Liver (tissue), 9 donors: ENCODE data around the gene DNTT. TPM values are rescaled to one million over a fixed set of nuclear protein-coding genes. Genes with fewer than 3 reads are reported as not detected.

Experiments used
- DNase-seq: peaks from one replicate; pipeline ENCODE4 v3.0.0-alpha.2; 2017; ENCODE audit warnings: low spot score
- H3K27ac ChIP-seq, 2 donors: one replicate each; pipeline ENCODE4 v1.7.0; 2013; ENCODE audit warnings: inconsistent platforms in 2 of 2, low read length in 2 of 2, control low read depth in 1 of 2, low read depth in 1 of 2, mild to moderate bottlenecking in 1 of 2
- H3K27me3 ChIP-seq, 4 donors: one replicate each; pipeline versions ENCODE4 v1.6.1 to v1.7.0; 2013; ENCODE audit warnings: low read length in 3 of 4, inconsistent platforms in 1 of 4, mild to moderate bottlenecking in 1 of 4, moderate library complexity in 1 of 4; ENCODE audit not compliant: control insufficient read depth in 4 of 4, insufficient read depth in 4 of 4
- H3K36me3 ChIP-seq, 4 donors: one replicate each; pipeline versions ENCODE4 v1.6.1 to v1.7.0; 2013; ENCODE audit warnings: low read length in 3 of 4, mild to moderate bottlenecking in 3 of 4, low read depth in 1 of 4, moderate library complexity in 1 of 4; ENCODE audit not compliant: control insufficient read depth in 4 of 4, insufficient read depth in 3 of 4
- H3K4me1 ChIP-seq, 4 donors: one replicate each; pipeline versions ENCODE4 v1.6.1 to v1.7.0; 2013; ENCODE audit warnings: low read length in 3 of 4, mild to moderate bottlenecking in 3 of 4, moderate library complexity in 1 of 4; ENCODE audit not compliant: control insufficient read depth in 4 of 4, insufficient read depth in 4 of 4
- H3K4me3 ChIP-seq, 3 donors: one replicate each; pipeline versions ENCODE4 v1.6.1 to v1.7.0; 2013; ENCODE audit warnings: low read length in 3 of 3, control low read depth in 1 of 3, low read depth in 1 of 3, mild to moderate bottlenecking in 1 of 3
- H3K9ac ChIP-seq, 2 donors: one replicate each; pipeline ENCODE4 v1.7.0; 2013; ENCODE audit warnings: low read length in 2 of 2, mild to moderate bottlenecking in 2 of 2, moderate library complexity in 2 of 2, control low read depth in 1 of 2, low read depth in 1 of 2
- H3K9me3 ChIP-seq, 4 donors: one replicate each; pipeline versions ENCODE4 v1.6.1 to v1.7.0; 2013; ENCODE audit warnings: low read length in 3 of 4; ENCODE audit not compliant: control insufficient read depth in 4 of 4
- ATF3 ChIP-seq: IDR thresholded peaks from 2 replicates; pipeline ENCODE4 v1.6.1; 2016; ENCODE audit warnings: antibody characterized with exemption
- CTCF ChIP-seq: fragments of 150-350 bp; IDR thresholded peaks from 2 replicates; pipeline ENCODE4 v1.5.1; 2017; ENCODE audit warnings: improper control_type of control experiment, low read depth, low read length; ENCODE audit not compliant: missing input control
- FOXA1 ChIP-seq: IDR thresholded peaks from 2 replicates; pipeline ENCODE4 v1.6.1; 2016; ENCODE audit warnings: antibody characterized with exemption
- GABPA ChIP-seq, 2 donors: IDR thresholded peaks in 1 of 2; conservative IDR thresholded peaks in 1 of 2; 2 replicates each; pipeline ENCODE4 v1.6.1; 2016; ENCODE audit warnings: antibody characterized with exemption in 2 of 2, mild to moderate bottlenecking in 1 of 2, moderate library complexity in 1 of 2
- HNF4A ChIP-seq, 2 donors: conservative IDR thresholded peaks; 2 replicates each; pipeline ENCODE4 v1.6.1; 2016; ENCODE audit warnings: antibody characterized with exemption in 2 of 2, mild to moderate bottlenecking in 2 of 2
- JUND ChIP-seq, 2 donors: IDR thresholded peaks; 2 replicates each; pipeline ENCODE4 v1.6.1; 2016; ENCODE audit warnings: antibody characterized with exemption in 2 of 2
- MAX ChIP-seq: IDR thresholded peaks from 2 replicates; pipeline ENCODE4 v1.6.1; 2016; ENCODE audit warnings: antibody characterized with exemption
- NR2F2 ChIP-seq: IDR thresholded peaks from 2 replicates; pipeline ENCODE4 v1.6.1; 2016; ENCODE audit warnings: antibody characterized with exemption
- RXRA ChIP-seq, 2 donors: IDR thresholded peaks; 2 replicates each; pipeline ENCODE4 v1.6.1; 2017 to 2018; ENCODE audit warnings: antibody characterized with exemption in 2 of 2, mild to moderate bottlenecking in 1 of 2
- TAF1 ChIP-seq: conservative IDR thresholded peaks from 2 replicates; pipeline ENCODE4 v1.6.1; 2016; ENCODE audit warnings: antibody characterized with exemption, mild to moderate bottlenecking
- YY1 ChIP-seq: IDR thresholded peaks from 2 replicates; pipeline ENCODE4 v1.6.1; 2016; ENCODE audit warnings: antibody characterized with exemption, mild to moderate bottlenecking
- ZBTB33 ChIP-seq: IDR thresholded peaks from 2 replicates; pipeline ENCODE4 v1.6.1; 2016; ENCODE audit warnings: antibody characterized with exemption
- WGBS: extraction: QIAGEN DNeasy Blood & Tissue Kit; methylation state at CpG from one replicate; pipeline ENCODE4 v1.1.7; 2013; 5-methylcytosine and 5-hydroxymethylcytosine counted together
- polyA plus RNA-seq, 2 donors: library from polyadenylated mRNA; stranded (reverse) in 1 of 2; unstranded in 1 of 2; fragments of 200-250 nt in 1 of 2; fragments of >200 nt in 1 of 2; fragmentation: Nextera tagmentation in 1 of 2; extraction: Ambion mirVana in 1 of 2; gene quantifications; one replicate each; pipeline versions ENCODE4 v1.2.1 to v1.2.3, GENCODE V29; 2013 to 2015
- total RNA-seq, 2 donors: library from RNA; depleted of rRNA; stranded (reverse); fragments of >200 nt; gene quantifications; one replicate each; pipeline ENCODE4 v1.2.3, GENCODE V29; 2014
- donor health status: healthy.
- donor health status: healthy.
- donor health status: healthy.
- donor health status: healthy.
- donor health status: healthy.

Gene DNTT
- total and polyA plus RNA-seq, 4 donors: 0.70 TPM; not detected in 3

- TF ChIP-seq JUND (IDR thresholded peaks at IDR 0.05) (no peak), CTCF (no peak), MAX (no peak), YY1 (no peak), GABPA (IDR thresholded peaks at IDR 0.05 in 1 of 2, conservative IDR thresholded peaks at IDR 0.05 in 1 of 2) (no peak)
Measured at GRCh38 chr10:96352027-96352426, 47.8 kb downstream of the DNTT start (continued).

GRCh38 chr10:96352582-96352981, 48.3 kb downstream of the DNTT start:
- peaks cover 3 to 12% (median 10%) of the 10 kb centered on the region in 4 donors for H3K4me1 ChIP-seq
- WGBS: 47% methylated on average over 4 of the region's 4 CpGs

GRCh38 chr10:96357038-96357620, 52.9 kb downstream of the DNTT start:
- no peaks in the 10 kb centered on the region for H3K27me3 ChIP-seq
- H3K4me1 ChIP-seq: peaks cover 2 to 7% (median 5%) of the 10 kb centered on the region in 4 donors
- H3K9me3 ChIP-seq: no peaks in the 10 kb centered on the region
- DNase-seq: no peak
- H3K36me3 ChIP-seq: no peaks in the 10 kb centered on the region
- 76% methylated on average over 8 of the region's 8 CpGs for WGBS
- TF ChIP-seq TAF1: no peak
- TF ChIP-seq JUND (IDR thresholded peaks at IDR 0.05): no peak
- TF ChIP-seq MAX: no peak
- TF ChIP-seq CTCF: no peak
- TF ChIP-seq RXRA (IDR thresholded peaks at IDR 0.05): no peak
- TF ChIP-seq ZBTB33: no peak
- TF ChIP-seq HNF4A (conservative IDR thresholded peaks at IDR 0.05): no peak
- TF ChIP-seq ATF3: no peak
- TF ChIP-seq NR2F2: no peak
- no peak overlapping the region for H3K27ac ChIP-seq
- H3K4me3 ChIP-seq: no peak overlapping the region
- H3K9ac ChIP-seq: no peak overlapping the region

More at GRCh38 chr10:96352582-96352981, 48.3 kb downstream of the DNTT start:
- Histone ChIP-seq H3K4me3 (no peak overlapping the region), H3K36me3 (no peaks in the 10 kb centered on the region), H3K27me3 (no peaks in the 10 kb centered on the region), H3K9me3 (no peaks in the 10 kb centered on the region), H3K9ac (no peak overlapping the region), H3K27ac (no peak overlapping the region)
- no peak for DNase-seq
- TF ChIP-seq FOXA1 (no peak), RXRA (IDR thresholded peaks at IDR 0.05) (no peak)
